Panc1 (cell line): ENCODE results near the gene SLC1A2. TPM values are rescaled to one million over a fixed set of nuclear protein-coding genes. Genes with fewer than 3 reads are reported as not detected.

Source experiments
- ATAC-seq: fragments of 200-7000 bp; cut with Tn5 transposase; 2 replicates; pipeline ENCODE4 v1.9.1; 2020; ENCODE audit warnings: mild to moderate bottlenecking, moderate library complexity
- BruUV-seq: library from RNA; stranded (reverse); fragments of 400-500 nt; replicated peaks from 2 replicates; lab custom pipeline; 2021; lab: Mats Ljungman, UMichigan
- CTCF ChIA-PET: fragments of 300-600 bp; sonication (Branson Sonifier 250); formaldehyde crosslinking; loops from one replicate; lab custom pipeline; 2022; ENCODE audit warnings: antibody characterized with exemption; lab: Charles Lee
- POLR2A ChIA-PET: fragments of 300-600 bp; sonication (Branson Sonifier 250); formaldehyde crosslinking; loops from one replicate; lab custom pipeline; 2022; ENCODE audit warnings: antibody characterized with exemption; lab: Charles Lee
- DNase-seq: peaks from one replicate; pipeline ENCODE4 v3.0.0-alpha.2; 2010; ENCODE audit warnings: low read depth, low spot score
- H3K27ac ChIP-seq: 2 replicates; pipeline ENCODE4 v1.5.1; 2011; ENCODE audit warnings: mild to moderate bottlenecking, low read length, inconsistent platforms
- H3K27me3 ChIP-seq: fragments of 200-500 bp; sonication (Bioruptor generic); 2 replicates; pipeline ENCODE4 v1.6.0; 2014; ENCODE audit warnings: low read length, inconsistent platforms; ENCODE audit not compliant: control insufficient read depth, insufficient read depth
- H3K36me3 ChIP-seq: fragments of 200-500 bp; sonication (Bioruptor generic); 2 replicates; pipeline ENCODE4 v1.5.1; 2014; ENCODE audit warnings: inconsistent platforms, mild to moderate bottlenecking, low read length, moderate library complexity; ENCODE audit not compliant: control insufficient read depth, insufficient read depth
- H3K4me1 ChIP-seq: 2 replicates; pipeline ENCODE4 v1.5.1; 2011; ENCODE audit warnings: inconsistent platforms, mild to moderate bottlenecking, low read length, moderate library complexity; ENCODE audit not compliant: control insufficient read depth, insufficient read depth
- H3K4me3 ChIP-seq, 2 experiments: 2 replicates each; pipeline ENCODE4 v1.5.1; 2011 to 2012; ENCODE audit warnings: low read depth in 2 of 2, low read length in 2 of 2, mild to moderate bottlenecking in 2 of 2, inconsistent platforms in 1 of 2, moderate library complexity in 1 of 2
- H3K9me3 ChIP-seq: fragments of 200-500 bp; sonication (Bioruptor generic); 2 replicates; pipeline ENCODE4 v1.5.1; 2014; ENCODE audit warnings: low read depth, mild to moderate bottlenecking, inconsistent platforms, low read length, moderate library complexity; ENCODE audit not compliant: control insufficient read depth, insufficient read depth
- CTCF ChIP-seq: fragments of 450-650 bp; IDR thresholded peaks from 2 replicates; pipeline ENCODE4 v1.5.1; 2017; ENCODE audit warnings: mild to moderate bottlenecking
- POLR2AphosphoS5 ChIP-seq: IDR thresholded peaks from 2 replicates; pipeline ENCODE4 v1.6.1; 2012; ENCODE audit warnings: mild to moderate bottlenecking, low read depth, low read length, moderate library complexity
- REST ChIP-seq, 2 experiments: IDR thresholded peaks; 2 replicates each; pipeline ENCODE4 v1.6.1; 2011 to 2012; ENCODE audit warnings: low read depth in 2 of 2, control low read depth in 1 of 2, low read length in 1 of 2, mild to moderate bottlenecking in 1 of 2, moderate library complexity in 1 of 2; ENCODE audit not compliant: insufficient read depth in 1 of 2
- SIN3A ChIP-seq: IDR thresholded peaks from 2 replicates; pipeline ENCODE4 v1.6.1; 2012; ENCODE audit warnings: low read depth, mild to moderate bottlenecking, low read length, moderate library complexity, borderline replicate concordance; ENCODE audit not compliant: insufficient read depth
- TCF7L2 ChIP-seq: IDR thresholded peaks from 2 replicates; pipeline ENCODE4 v1.6.1; 2011; ENCODE audit warnings: mild to moderate bottlenecking, low read depth, low read length, inconsistent platforms
- in situ Hi-C: cut with HindIII; loops from 2 replicates; pipeline ENCODE4 v1.10.0; 2016; ENCODE audit warnings: low sequenced_read_pairs, low pct_unique_long_range_greater_than_20kb
- intact Hi-C: fragments of 100-400 bp; cut with micrococcal nuclease; formaldehyde crosslinking; loops from one replicate; pipeline ENCODE4 v1.10.0; 2022; ENCODE audit not compliant: unreplicated experiment
- total RNA-seq: library from RNA; stranded (reverse); gene quantifications from one replicate; pipeline ENCODE4 v1.2.1, GENCODE V29; 2021; ENCODE audit not compliant: unreplicated experiment

The SLC1A2 gene
- total RNA-seq, 1 experiment from 2014 or later = 0.21 TPM

GRCh38 chr11:35298369-35298768 is 121.0 kb downstream of the SLC1A2 start:
- H3K4me1 ChIP-seq = no peaks in the 10 kb centered on the region
- H3K27me3 ChIP-seq = no peaks in the 10 kb centered on the region
- DNase-seq = no peak
- H3K27ac ChIP-seq = no peak overlapping the region
- intact Hi-C loops (no loop called here), in situ Hi-C loops (no loop called here)
- ATAC-seq = no peak
- H3K36me3 ChIP-seq = no peaks in the 10 kb centered on the region
- ChIA-PET POLR2A (no interaction called here), CTCF (no interaction called here)
- no peak overlapping the region for H3K4me3 ChIP-seq
- TF ChIP-seq REST (IDR thresholded peaks at IDR 0.05; ENCODE audit: insufficient read depth in 1 of 2, low read depth in 2 of 2, low read length in 1 of 2) (no peak), SIN3A (no peak), POLR2AphosphoS5 (no peak), TCF7L2 (no peak), CTCF (no peak)
- no TSS peak for BruUV-seq
- H3K9me3 ChIP-seq = no peaks in the 10 kb centered on the region

GRCh38 chr11:35295751-35296150 is 123.6 kb downstream of the SLC1A2 start:
- DNase-seq (no peak), ATAC-seq (no peak)
- in situ Hi-C loops (no loop called here), intact Hi-C loops (no loop called here)
- BruUV-seq = no TSS peak
- no peak overlapping the region for H3K27ac ChIP-seq
- H3K4me3 ChIP-seq = no peak overlapping the region
- TF ChIP-seq TCF7L2 = no peak
- POLR2A ChIA-PET = no interaction called here
- H3K36me3 ChIP-seq = no peaks in the 10 kb centered on the region
- H3K27me3 ChIP-seq = no peaks in the 10 kb centered on the region
- H3K9me3 ChIP-seq = no peaks in the 10 kb centered on the region
- CTCF ChIA-PET = no interaction called here
- H3K4me1 ChIP-seq = no peaks in the 10 kb centered on the region

GRCh38 chr11:35293699-35294098 is 125.7 kb downstream of the SLC1A2 start:
- Histone ChIP-seq H3K36me3 (no peaks in the 10 kb centered on the region), H3K4me3 (no peak overlapping the region), H3K9me3 (no peaks in the 10 kb centered on the region), H3K4me1 (no peaks in the 10 kb centered on the region), H3K27me3 (no peaks in the 10 kb centered on the region), H3K27ac (no peak overlapping the region)
- ChIA-PET CTCF (interaction anchor here (0.5 kb wide), 1 partner anchor 126 kb away, joined by 3 read pairs; the partner anchor contains the start of gene SLC1A2), POLR2A (interaction anchor here (0.6 kb wide), 1 partner anchor 65 kb away, joined by 3 read pairs; no protein-coding TSS in a partner anchor)
- intact Hi-C loops = no loop called here
- in situ Hi-C loops = no loop called here
- BruUV-seq = no TSS peak
- TF ChIP-seq CTCF = no peak
- no peak for TF ChIP-seq TCF7L2
- TF ChIP-seq SIN3A = no peak
- no peak for TF ChIP-seq POLR2AphosphoS5
- TF ChIP-seq REST (IDR thresholded peaks at IDR 0.05; ENCODE audit: insufficient read depth in 1 of 2, low read depth in 2 of 2, low read length in 1 of 2) = no peak
- DNase-seq (no peak), ATAC-seq (no peak)
